Measurements from ENCODE around the gene POLR1C. TPM values are rescaled to one million over a fixed set of nuclear protein-coding genes. Genes with fewer than 3 reads are reported as not detected.
"Not testable (repeated sequence)": the region's sequence is repeated elsewhere in the genome, so short reads cannot be mapped to it uniquely, and the experiment has no call there.

POLR1C gene, protein sequence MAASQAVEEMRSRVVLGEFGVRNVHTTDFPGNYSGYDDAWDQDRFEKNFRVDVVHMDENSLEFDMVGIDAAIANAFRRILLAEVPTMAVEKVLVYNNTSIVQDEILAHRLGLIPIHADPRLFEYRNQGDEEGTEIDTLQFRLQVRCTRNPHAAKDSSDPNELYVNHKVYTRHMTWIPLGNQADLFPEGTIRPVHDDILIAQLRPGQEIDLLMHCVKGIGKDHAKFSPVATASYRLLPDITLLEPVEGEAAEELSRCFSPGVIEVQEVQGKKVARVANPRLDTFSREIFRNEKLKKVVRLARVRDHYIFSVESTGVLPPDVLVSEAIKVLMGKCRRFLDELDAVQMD
- total RNA-seq: 91.7 TPM in 2 replicates

DNA sequence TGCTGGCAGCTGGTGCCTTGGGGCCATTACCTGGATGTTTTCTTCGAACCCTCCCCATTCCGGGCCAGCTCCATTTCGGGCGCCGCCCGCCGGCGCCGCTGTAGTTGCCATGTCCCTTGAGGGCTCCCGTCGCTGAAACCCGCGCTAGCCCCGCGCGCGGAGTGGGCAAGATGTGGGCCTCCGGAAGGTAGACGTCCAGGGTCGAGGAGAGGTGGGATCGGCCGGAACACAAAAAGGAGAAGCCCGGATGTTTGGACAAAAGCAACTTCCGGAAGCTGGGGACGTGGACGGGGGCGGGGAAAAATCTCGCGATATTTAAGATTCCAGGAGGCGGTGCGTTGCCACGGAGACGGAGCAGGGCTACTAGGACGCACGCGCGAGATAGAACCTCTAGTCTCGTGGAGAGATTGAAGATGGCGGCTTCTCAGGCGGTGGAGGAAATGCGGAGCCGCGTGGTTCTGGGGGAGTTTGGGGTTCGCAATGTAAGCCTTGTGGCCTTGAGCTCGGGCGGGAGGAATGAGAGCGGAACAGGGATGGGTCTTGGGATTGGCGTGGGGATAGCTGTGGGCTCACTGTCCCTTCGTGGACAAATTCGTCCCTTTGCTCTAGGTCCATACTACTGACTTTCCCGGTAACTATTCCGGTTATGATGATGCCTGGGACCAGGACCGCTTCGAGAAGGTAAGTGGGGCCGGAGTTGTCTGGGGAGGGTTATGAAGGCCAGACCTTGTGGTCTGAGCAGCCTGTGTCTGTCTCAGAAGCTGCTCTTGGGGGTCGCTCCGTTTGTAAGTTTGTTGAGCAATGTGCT is at the start of gene POLR1C, which contains the start of gene YIPF3:
POLR1C (plus strand) TSS at position 393 of the 808 bp plus-strand sequence; CDS start at position 414, 21 bp downstream.
YIPF3 (minus strand) TSS at position 230 of the 808 bp plus-strand sequence; CDS start at position 111, 119 bp downstream.
- peaks cover 19% of the 10 kb centered on the region for H3K4me1 Mint-ChIP-seq
- no peaks in the 10 kb centered on the region for H3K27me3 Mint-ChIP-seq
- H3K4me3 Mint-ChIP-seq: no peak within 1 kb of the TSS
- H3K9me3 Mint-ChIP-seq: no peaks in the 10 kb centered on the region
- intact Hi-C loops (cut with micrococcal nuclease): loop anchor here (1.0 to 5.0 kb wide), 6 partner anchors 58 to 504 kb away; partner anchors contain the start of genes CUL7, GTPBP2, MEA1 and SRF
- no peak within 1 kb of the TSS for H3K27ac Mint-ChIP-seq
- DNase-seq: peak; percentile 99
- H3K36me3 Mint-ChIP-seq (ENCODE audit: low read depth): peaks cover 47% of the 10 kb centered on the region

DNA sequence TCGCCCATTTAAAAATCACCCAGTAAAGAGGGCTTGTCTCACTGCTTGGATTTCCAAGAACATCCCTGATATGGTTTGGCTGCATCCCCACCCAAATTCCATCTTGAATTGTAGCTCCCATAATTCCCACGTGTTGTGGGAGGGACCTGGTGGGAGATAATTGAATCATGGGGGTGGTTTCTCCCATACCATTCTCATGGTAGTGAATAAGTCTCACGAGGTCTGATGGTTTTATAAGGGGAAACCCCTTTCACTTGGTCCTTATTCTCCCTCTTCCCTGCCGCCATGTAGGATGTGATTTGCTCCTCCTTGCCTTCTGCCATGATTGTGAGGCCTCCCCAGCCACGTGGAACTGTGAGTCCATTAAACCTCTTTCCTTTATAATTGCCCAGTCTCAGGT is 49.6 kb upstream of the POLR1C start:
- H3K9me3 Mint-ChIP-seq; H3K36me3 Mint-ChIP-seq (ENCODE audit: low read depth); H3K4me1 Mint-ChIP-seq; H3K27ac Mint-ChIP-seq; DNase-seq; H3K4me3 Mint-ChIP-seq; intact Hi-C loops (cut with micrococcal nuclease): not testable (repeated sequence)
- peaks cover 33% of the 10 kb centered on the region for H3K27me3 Mint-ChIP-seq

DNA sequence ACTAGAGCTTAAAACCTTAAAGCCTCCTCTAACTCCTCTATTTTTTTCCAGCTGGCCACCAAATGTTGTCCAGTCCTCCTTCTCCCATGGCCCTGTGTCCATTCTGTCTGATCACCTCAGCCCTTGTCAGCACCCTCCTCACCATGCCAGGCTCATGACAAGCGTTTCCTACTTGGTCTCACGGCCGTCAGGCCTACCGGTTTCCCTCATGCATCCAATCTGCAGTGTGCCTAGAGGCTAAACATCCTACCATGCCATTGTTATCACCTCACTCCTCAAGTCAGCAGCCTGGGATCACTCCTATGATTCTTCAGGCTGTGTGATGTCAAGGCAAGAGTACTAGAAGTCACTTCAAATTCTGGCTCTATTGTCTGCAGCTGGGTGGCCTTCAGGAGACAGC is 49.1 kb upstream of the POLR1C start:
- DNase-seq: no peak
- H3K9me3 Mint-ChIP-seq: no peaks in the 10 kb centered on the region
- H3K4me3 Mint-ChIP-seq: no peak overlapping the region
- H3K27ac Mint-ChIP-seq: no peak overlapping the region
- H3K27me3 Mint-ChIP-seq: peaks cover 28% of the 10 kb centered on the region
- no peaks in the 10 kb centered on the region for H3K36me3 Mint-ChIP-seq (ENCODE audit: low read depth)
- intact Hi-C loops (cut with micrococcal nuclease): no loop called here
- no peaks in the 10 kb centered on the region for H3K4me1 Mint-ChIP-seq

DNA sequence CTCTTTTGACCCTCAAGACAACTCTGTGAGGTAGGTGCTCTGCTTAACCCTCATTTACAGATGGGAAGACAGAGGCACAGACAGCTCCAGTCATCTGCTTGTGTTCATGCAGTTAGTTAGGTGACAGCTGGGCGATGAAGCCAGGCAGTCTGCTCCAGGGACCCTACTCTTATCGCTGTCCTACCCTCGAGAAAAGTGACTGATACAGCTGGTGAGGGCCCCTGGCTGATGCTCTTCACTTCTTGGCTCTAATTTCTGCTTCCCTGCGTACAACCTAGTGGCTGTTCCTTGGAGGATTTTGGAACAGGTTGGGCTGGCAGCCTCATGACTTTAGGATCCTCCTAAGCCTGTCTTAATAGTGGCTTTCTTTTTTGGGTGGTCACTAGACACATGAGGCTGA is 48.6 kb upstream of the POLR1C start:
- Mint-ChIP-seq H3K9me3 (no peaks in the 10 kb centered on the region), H3K36me3 (ENCODE audit: low read depth) (no peaks in the 10 kb centered on the region), H3K4me3 (no peak overlapping the region), H3K27me3 (peaks cover 25% of the 10 kb centered on the region), H3K27ac (no peak overlapping the region), H3K4me1 (no peaks in the 10 kb centered on the region)
- intact Hi-C loops (cut with micrococcal nuclease): no loop called here
- no peak for DNase-seq

DNA sequence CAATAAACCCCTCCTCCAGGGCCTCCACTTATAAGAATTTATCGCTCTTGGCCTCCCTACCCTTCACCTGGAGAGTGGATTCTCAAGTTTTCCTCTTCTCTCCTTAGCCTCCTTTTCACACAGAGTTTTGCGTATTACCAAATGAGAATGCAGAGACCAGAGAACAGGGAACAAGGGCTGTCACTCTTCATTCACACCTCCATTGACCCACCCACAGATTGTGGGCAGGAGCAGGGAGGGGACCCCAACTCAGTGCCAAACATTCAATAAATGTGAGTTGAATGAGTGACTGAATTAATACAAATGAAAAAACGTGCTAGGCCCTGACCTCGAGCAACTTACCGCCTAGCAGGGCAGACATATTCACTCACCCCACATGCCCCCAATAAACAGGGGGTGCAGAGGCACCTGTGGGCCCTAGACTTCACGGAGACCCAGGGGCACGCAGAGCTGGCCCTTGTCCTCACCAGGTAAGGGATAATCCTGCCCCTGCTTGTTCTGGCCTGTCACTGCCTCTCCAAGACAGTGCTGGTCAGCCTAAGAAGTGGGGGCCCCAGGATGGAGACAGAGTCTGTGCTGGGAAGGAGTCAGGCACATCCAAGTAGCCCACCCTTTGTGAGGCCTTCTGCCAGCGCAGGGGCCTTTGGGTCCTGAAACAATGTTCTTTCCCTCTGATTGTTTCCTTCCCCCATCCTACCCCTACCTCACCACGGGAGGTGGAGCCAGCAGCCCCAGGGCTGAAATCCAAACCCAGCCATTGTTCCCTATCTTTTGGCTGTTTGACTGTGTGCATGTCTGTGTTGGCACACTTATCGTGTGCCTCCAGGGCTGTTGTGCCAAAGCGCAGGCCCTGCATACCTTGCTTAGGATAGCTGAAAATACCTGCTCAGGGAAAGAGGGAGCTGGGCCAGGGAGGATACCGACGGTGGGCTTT is 47.9 kb upstream of the POLR1C start:
- Mint-ChIP-seq H3K27ac (no peak overlapping the region), H3K36me3 (ENCODE audit: low read depth) (no peaks in the 10 kb centered on the region), H3K9me3 (no peaks in the 10 kb centered on the region), H3K27me3 (peaks cover 23% of the 10 kb centered on the region), H3K4me1 (no peaks in the 10 kb centered on the region), H3K4me3 (no peak overlapping the region)
- DNase-seq: no peak
- intact Hi-C loops (cut with micrococcal nuclease): no loop called here

DNA sequence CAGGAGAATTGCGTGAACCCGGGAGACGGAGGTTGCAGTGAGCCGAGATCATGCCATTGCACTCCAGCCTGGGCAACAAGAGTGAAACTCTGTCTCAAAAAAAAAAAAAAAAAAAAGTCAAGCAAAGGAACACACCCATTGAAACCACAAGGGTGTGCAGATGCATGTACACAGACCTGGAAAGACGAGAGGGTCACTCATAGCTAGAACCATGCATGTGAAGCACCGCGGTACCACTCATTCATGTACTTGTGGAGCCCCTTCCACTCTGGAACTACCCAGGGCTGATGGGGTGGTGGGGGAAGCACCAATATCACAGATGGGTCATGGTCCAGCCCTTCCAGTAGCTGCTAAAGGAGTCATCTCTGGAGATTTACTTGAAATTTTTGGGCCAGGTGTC is 46.9 kb upstream of the POLR1C start:
- Mint-ChIP-seq H3K4me3 (no peak overlapping the region), H3K9me3 (no peaks in the 10 kb centered on the region), H3K36me3 (ENCODE audit: low read depth) (no peaks in the 10 kb centered on the region), H3K4me1 (no peaks in the 10 kb centered on the region), H3K27me3 (peaks cover 21% of the 10 kb centered on the region), H3K27ac (no peak overlapping the region)
- DNase-seq: no peak
- intact Hi-C loops (cut with micrococcal nuclease): no loop called here

DNA sequence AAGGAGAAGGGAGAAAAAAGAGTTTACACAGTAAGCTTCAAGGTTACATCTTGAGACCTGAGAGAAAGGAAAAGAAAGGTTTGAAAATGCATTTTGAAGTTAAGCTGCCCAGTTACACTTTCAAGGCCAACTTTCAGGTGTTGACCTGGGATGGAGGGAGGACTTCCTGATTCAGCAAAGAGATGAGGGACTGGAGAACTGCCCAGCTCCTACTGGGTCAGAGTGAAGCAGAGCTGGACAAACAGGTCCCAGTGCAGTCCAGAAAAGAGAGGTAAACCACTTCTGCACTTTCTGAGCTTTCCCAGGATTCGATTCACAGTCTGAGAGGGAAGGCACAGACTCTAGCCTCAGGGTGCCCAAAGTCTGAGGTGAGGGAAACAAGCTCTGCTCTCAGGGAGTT is 45.5 kb upstream of the POLR1C start:
- intact Hi-C loops (cut with micrococcal nuclease): no loop called here
- peaks cover 21% of the 10 kb centered on the region for H3K27me3 Mint-ChIP-seq
- no peak for DNase-seq
- H3K9me3 Mint-ChIP-seq: no peaks in the 10 kb centered on the region
- H3K27ac Mint-ChIP-seq: no peak overlapping the region
- no peaks in the 10 kb centered on the region for H3K4me1 Mint-ChIP-seq
- no peak overlapping the region for H3K4me3 Mint-ChIP-seq
- no peaks in the 10 kb centered on the region for H3K36me3 Mint-ChIP-seq (ENCODE audit: low read depth)

DNA sequence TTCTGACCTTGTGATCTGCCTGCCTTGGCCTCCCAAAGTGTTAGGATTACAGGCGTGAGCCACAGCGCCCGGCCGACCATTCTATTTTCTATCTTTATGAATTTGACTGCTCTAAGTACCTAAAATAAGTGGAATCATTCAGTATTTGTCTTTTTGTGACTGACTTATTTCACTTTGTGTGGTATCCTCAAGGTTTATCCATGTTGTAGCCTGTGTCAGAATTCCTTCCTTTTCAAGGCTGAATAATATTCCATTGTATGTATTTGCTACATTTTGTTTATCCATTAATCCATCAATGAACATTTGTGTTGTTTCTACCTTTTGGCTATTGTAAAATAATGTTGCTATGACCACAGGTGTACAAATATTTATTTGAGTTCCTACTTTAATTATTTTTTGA is 44.4 kb upstream of the POLR1C start:
- H3K9me3 Mint-ChIP-seq: no peaks in the 10 kb centered on the region
- H3K27me3 Mint-ChIP-seq: peaks cover 17% of the 10 kb centered on the region
- H3K27ac Mint-ChIP-seq: no peak overlapping the region
- no peak for DNase-seq
- H3K36me3 Mint-ChIP-seq (ENCODE audit: low read depth): peaks cover 2% of the 10 kb centered on the region
- intact Hi-C loops (cut with micrococcal nuclease): no loop called here
- H3K4me3 Mint-ChIP-seq: no peak overlapping the region
- H3K4me1 Mint-ChIP-seq: peaks cover 10% of the 10 kb centered on the region

DNA sequence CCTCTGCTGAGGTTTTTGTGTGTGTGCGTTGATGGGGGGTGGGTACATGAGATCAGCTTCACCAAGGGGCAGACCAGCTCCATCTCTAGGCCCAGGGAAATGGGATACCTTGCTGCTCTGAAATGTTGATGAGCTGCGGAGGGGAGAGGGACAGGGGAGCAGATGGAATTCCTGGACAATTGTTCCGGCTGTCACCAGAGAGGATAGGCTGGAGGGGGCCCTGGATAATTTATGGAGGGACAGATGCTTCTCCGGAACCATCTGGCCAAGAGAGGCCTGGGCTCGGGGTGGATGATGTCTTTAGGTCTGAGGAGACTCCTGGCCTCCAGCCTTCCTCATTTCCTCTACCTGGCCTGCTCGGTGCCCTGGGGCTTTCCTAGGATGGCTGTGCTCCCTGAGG is 41.4 kb upstream of the POLR1C start:
- peaks cover 29% of the 10 kb centered on the region for H3K4me1 Mint-ChIP-seq
- H3K27ac Mint-ChIP-seq: no peak overlapping the region
- no peaks in the 10 kb centered on the region for H3K9me3 Mint-ChIP-seq
- peaks cover 5% of the 10 kb centered on the region for H3K27me3 Mint-ChIP-seq
- peaks cover 5% of the 10 kb centered on the region for H3K36me3 Mint-ChIP-seq (ENCODE audit: low read depth)
- intact Hi-C loops (cut with micrococcal nuclease): loop anchor here (5.0 kb wide), 1 partner anchor 303 kb away; the partner anchor contains the start of gene SRF
- H3K4me3 Mint-ChIP-seq: no peak overlapping the region
- DNase-seq: no peak

DNA sequence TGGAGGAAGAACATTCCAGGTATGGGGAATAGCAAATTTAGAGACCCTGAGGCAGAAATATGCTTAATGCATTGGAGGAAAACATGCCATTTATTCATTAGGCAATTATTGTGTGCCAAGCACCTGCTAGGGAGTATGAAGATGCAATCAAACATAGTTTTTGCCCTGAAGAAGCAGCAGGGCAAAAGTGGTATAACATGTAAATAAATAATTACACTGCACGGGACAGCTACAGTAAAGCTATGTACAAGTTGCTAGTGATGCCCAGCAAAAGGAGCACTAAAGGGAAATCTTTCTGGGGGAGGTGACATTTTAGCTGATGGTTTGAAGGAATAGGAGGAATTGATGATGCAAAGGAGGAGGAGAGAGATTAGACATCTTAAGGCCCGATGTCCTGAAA is 40.1 kb upstream of the POLR1C start:
- DNase-seq: no peak
- Mint-ChIP-seq H3K27me3 (no peaks in the 10 kb centered on the region), H3K4me3 (peak overlapping the region; percentile 100), H3K4me1 (peaks cover 32% of the 10 kb centered on the region), H3K9me3 (no peaks in the 10 kb centered on the region), H3K27ac (peak overlapping the region; percentile 41), H3K36me3 (ENCODE audit: low read depth) (peaks cover 7% of the 10 kb centered on the region)
- intact Hi-C loops (cut with micrococcal nuclease): loop anchor here (1.0 to 5.0 kb wide), 2 partner anchors 49 to 304 kb away; partner anchors contain the start of genes ABCC10 and SRF

DNA sequence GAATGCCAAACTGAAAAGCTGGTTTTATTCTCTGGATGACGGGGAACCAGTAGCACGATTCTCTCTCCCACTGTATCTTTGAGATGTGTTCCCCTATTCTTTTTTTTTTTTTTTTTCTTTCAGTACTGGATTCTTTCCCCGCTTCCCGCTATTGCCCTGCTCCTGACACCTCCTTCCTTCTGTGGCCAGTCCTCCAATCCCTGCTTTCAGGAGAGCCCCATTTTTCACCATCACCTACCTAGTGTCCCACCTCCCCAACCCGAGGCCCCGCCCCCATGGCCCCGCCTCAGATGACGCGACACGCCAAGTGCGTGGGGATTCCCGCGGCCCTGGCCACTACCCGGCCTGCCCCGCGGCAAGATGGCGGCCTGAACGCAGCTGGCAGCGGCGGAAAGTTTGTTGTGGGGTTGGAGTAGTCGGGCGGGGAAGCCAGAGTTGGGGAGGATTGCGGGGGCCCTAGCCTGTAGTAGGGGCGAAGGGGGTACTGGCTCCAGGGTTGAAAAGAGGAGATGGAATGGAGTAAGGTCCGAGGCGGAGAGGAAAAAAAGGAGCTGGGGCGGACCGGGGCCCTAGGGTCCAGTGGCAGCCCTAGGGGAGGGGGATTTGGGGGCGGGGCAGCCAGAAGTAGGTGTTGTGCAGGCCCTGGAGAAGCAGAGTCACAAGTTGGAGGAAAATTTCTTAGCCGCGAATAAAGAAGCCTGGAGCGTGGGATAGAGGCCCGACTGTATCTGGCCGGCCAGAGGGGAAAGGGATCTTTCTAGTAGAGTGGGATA is 39.5 kb upstream of the POLR1C start, which contains the start of gene TJAP1:
TJAP1 (plus strand) TSS at position 336 of the 773 bp plus-strand sequence. CDS start 21,432 bp downstream, outside the sequence.
- peak; percentile 99 for DNase-seq
- peaks cover 35% of the 10 kb centered on the region for H3K4me1 Mint-ChIP-seq
- peak within 1 kb of the TSS; percentile 98 for H3K27ac Mint-ChIP-seq
- H3K9me3 Mint-ChIP-seq: no peaks in the 10 kb centered on the region
- H3K4me3 Mint-ChIP-seq: peak within 1 kb of the TSS; percentile 100
- H3K36me3 Mint-ChIP-seq (ENCODE audit: low read depth): peaks cover 10% of the 10 kb centered on the region
- H3K27me3 Mint-ChIP-seq: no peaks in the 10 kb centered on the region
- intact Hi-C loops (cut with micrococcal nuclease): loop anchor here (1.0 to 5.0 kb wide), 2 partner anchors 50 to 305 kb away; partner anchors contain the start of genes ABCC10 and SRF

DNA sequence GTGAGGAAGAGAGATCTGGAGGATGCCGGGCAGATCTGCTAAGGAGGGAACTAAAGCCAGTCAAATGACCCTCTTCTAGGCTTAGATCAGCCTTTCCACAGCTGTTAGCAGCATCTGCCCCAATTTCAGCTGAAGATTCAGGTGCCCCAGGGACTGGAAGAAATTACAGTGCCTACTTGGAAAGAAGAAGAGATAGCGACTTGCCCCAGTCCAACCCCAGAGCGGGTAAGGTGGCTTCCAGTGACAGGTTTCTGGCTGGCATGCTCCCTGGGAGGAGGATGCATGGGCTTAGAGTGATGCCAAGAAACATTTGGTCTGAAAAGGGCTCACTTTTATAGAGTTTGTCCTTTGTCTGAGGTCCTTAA is 38.9 kb upstream of the POLR1C start:
- peak; percentile 71 for DNase-seq
- no peaks in the 10 kb centered on the region for H3K9me3 Mint-ChIP-seq
- H3K27me3 Mint-ChIP-seq: no peaks in the 10 kb centered on the region

More for the DNA sequence above, 38.9 kb upstream of the POLR1C start:
- peaks cover 35% of the 10 kb centered on the region for H3K4me1 Mint-ChIP-seq
- peaks cover 11% of the 10 kb centered on the region for H3K36me3 Mint-ChIP-seq (ENCODE audit: low read depth)
- H3K27ac Mint-ChIP-seq: peak overlapping the region; percentile 98
- intact Hi-C loops (cut with micrococcal nuclease): loop anchor here (5.0 kb wide), 1 partner anchor 306 kb away; the partner anchor contains the start of gene SRF
- H3K4me3 Mint-ChIP-seq: peak overlapping the region; percentile 100

All from activated CD4-positive, alpha-beta T cell treated with anti-CD3 and anti-CD28 coated beads, Interleukin-2, amount 10 ng/mL, durations not matched to agents 24 days and 14 days (primary cell).